Fibroblast of skin of scalp (primary cell): ENCODE measurements around the gene BBS4. TPM values are rescaled to one million over a fixed set of nuclear protein-coding genes. Genes with fewer than 3 reads are reported as not detected.
"Not testable (repeated sequence)": the region's sequence is repeated elsewhere in the genome, so short reads cannot be mapped to it uniquely, and the experiment has no call there.

ENCODE experiments used
- DNase-seq: peaks from one replicate; pipeline ENCODE4 v3.0.0-alpha.2; 2013
- polyA plus RNA-seq, 2 experiments: library from polyadenylated mRNA; unstranded; fragments of 120-200 nt; gene quantifications; one replicate each; pipeline ENCODE4 v1.2.1, GENCODE V29; 2013; ENCODE audit not compliant: insufficient read length in 2 of 2

The BBS4 gene
- 15.7 TPM for polyA plus RNA-seq (2013, experiment 1 of 2; ENCODE audit: insufficient read length)
- polyA plus RNA-seq (2013, experiment 2 of 2; ENCODE audit: insufficient read length), result 14.8 TPM

DNA sequence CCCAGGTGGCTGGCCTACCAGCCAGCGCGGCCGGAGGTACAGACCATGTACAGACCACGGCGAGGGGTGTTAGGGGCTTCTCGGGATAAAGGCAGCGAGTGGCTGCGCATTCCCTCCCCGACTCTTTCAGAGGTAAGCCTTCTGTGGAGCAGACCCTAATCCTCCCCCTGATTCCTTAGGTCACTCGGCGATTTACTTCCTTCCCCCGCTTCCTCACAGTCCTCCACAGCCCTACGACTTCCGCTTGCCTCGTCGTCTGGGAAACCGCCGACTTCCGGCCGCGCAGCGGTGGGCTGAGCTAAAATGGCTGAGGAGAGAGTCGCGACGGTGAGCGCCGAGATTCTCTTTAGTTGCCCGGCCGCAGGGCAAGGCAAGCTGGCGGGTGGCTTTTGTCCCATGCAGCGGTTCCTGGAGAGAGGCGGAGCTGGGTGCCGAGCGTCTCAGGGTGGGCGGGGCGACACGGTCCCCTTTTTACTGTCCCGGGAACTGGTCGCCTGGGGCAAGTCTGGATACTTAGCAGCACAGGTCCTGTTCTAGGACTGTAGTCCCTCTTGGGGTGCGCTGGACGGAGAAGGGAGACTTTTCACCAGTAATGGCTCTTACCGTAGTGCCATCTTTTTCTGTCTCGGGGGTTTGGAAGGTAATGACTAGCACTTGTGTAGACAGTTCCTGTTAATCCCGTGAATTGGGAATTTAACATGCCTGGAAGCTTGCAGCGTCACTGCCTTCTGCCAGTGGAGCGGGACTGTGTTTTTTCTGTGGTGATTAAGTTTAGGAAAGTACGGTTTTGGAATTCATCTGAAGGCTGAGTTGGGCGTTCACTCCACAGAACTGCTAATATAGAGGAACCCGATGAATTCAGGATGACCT lies at the start of gene BBS4, which contains the start of gene HIGD2B:
TSS of gene BBS4 (plus strand) at position 283 of the 870 bp plus-strand sequence. CDS start at position 304, 21 bp downstream.
TSS of gene HIGD2B (minus strand) at position 258 of the 870 bp plus-strand sequence. CDS start 9,808 bp downstream, outside the sequence.
- peak; percentile 90 for DNase-seq

- DNase-seq, result peak; percentile 88
These were observed 49.3 kb upstream of the BBS4 start for GRCh38 chr15:72636519-72637282.

DNA sequence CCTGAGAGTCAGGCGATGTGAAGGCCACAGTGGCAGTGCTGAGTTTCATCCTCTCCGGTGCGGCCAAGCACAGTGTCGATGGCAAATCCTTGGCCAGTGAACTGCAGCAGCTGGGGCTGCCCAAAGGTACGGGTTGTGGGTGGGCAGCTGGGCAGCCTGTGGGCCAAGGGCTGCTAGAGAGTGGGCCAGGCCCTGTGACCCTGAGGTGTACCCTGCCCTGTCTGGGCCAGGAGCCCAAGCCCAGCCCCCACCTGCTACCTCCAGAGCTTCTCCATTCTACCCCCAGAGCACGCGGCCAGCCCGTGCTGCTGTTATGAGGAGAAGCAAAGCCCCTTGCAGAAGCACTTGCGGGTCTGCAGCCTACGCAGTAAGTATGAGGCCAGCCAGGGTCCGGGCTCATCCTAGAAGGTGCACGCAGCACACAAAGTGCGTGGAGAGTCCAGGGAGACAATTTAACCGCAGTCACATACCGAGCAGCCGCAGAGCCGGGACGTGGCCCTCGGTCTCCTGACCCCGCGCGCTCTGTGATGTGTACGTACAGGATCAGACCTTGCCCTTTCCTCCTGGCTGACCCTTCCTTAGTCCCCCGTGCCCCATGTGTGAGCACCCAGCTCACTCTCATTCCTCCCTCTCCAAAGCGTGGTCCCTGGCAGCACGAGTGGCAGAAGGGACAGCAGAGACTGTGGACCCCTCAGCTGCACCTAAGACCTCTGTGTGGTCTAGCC lies 46.1 kb upstream of the BBS4 start:
- DNase-seq, result not testable (repeated sequence)

- not testable (repeated sequence) for DNase-seq
These were observed 43.7 kb upstream of the BBS4 start for GRCh38 chr15:72642271-72642670.

- not testable (repeated sequence) for DNase-seq
These were observed 37.3 kb upstream of the BBS4 start for GRCh38 chr15:72648631-72649253.

GRCh38 chr15:72654397-72654796 lies 31.6 kb upstream of the BBS4 start, which contains the start of gene GOLGA6B:
Gene GOLGA6B (plus strand): TSS chr15:72654697. CDS start chr15:72654738, 41 bp downstream.
- DNase-seq, result not testable (repeated sequence)

GRCh38 chr15:72656014-72656413 lies 30.0 kb upstream of the BBS4 start:
- DNase-seq, result not testable (repeated sequence)

GRCh38 chr15:72661081-72661480 lies 24.9 kb upstream of the BBS4 start:
- not testable (repeated sequence) for DNase-seq

DNA sequence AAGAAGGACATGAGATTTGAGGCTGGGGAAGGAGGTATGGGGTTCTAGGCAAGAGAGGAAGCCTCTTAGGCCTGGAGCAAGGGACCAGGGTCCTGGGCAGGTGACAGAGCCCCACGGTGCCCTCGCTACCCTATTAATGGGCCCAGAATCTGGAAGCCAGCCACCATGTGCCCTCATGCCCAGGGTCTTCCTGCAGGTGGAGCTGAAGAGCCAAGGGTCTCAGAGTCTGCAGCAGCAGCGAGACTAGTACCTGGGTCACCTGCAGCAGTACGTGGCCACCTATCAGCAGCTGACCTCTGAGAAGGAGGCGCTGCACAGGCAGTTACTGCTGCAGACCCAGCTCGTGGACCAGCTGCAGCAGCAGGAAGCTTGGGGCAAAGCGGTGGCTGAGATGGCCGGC lies 22.1 kb upstream of the BBS4 start:
- not testable (repeated sequence) for DNase-seq

DNA sequence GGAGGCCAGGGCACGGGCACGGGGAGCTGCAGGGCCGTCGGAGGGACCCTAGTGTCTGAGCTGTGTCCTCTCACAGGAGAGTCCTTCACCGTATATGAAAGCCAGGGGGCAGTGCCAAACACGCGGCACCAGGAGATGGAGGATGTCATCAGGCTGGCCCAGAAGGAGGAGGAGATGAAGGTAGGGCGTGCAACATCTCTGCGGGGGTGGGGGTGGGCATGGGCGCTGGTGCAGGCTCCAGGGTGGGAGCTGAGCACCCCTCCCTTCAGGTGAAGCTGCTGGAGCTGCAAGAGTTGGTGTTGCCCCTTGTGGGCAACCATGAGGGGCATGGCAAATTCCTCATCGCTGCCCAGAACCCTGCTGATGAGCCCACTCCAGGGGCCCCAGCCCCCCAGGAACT lies 20.3 kb upstream of the BBS4 start:
- not testable (repeated sequence) for DNase-seq

- DNase-seq, result not testable (repeated sequence)
These were observed 16.2 kb upstream of the BBS4 start for GRCh38 chr15:72669803-72670202.

DNA sequence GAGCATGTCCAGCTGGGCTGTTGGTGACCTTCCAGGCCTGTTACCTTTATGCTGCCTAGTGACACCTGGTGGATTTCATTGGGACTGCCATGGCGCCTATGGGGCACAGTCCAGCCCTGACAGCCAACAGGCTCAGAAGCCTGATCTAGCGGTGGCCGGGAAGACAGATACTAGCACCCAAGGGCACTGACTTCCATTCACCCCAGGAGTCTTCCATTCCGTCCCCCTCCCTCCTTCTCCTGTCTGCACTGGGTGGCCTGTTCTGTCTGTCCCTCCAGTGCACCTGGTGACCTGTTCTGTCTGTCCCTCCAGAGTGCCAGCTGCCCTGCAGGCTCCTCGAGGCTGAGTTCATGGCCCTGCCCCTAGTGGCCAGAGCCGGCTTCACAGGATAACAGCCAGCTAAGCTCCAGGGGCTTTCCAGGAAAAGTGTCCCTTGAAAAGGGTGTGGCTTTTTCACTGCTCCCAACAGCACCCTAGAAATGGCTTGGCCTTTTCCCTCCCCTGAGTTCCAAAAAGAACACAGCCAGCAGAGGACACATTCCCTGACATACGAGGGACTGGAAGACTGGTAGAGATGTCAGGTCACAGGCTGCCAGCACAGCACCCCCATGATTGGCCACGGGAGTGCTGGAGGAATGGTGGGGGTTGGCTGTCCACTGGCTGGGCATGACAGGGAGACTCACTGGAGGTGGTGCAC lies 15.2 kb upstream of the BBS4 start:
- peak; percentile 58 for DNase-seq

DNA sequence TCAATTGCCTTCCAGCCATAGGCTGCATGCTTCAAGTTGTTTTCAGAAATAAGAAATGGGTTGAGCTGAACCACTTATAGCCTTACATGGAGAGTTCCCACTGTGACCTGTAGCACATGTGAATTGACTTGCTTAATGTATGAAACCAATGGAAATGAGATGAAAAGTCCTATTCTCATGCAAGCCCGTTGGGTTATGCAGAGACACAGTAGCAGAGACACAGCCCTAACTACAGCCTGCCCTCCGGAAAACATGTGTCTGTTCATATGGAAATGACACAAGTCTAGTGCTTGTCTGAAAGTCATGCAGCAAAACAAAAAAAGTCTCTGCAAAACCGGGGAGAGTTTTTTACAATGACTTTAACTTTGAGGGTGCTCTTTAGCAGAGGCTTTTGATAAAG lies 14.5 kb upstream of the BBS4 start:
- DNase-seq, result no peak

GRCh38 chr15:72676838-72677237 lies 9.2 kb upstream of the BBS4 start:
- DNase-seq, result no peak

GRCh38 chr15:72680931-72681330 lies 5.1 kb upstream of the BBS4 start:
- DNase-seq, result no peak

GRCh38 chr15:72682772-72683171 lies 3.2 kb upstream of the BBS4 start:
- no peak for DNase-seq

GRCh38 chr15:72685301-72685924 lies 594 bp upstream of the BBS4 start:
- DNase-seq, result no peak

GRCh38 chr15:72688697-72689096 lies 2.7 kb downstream of the BBS4 start:
- DNase-seq, result no peak

DNA sequence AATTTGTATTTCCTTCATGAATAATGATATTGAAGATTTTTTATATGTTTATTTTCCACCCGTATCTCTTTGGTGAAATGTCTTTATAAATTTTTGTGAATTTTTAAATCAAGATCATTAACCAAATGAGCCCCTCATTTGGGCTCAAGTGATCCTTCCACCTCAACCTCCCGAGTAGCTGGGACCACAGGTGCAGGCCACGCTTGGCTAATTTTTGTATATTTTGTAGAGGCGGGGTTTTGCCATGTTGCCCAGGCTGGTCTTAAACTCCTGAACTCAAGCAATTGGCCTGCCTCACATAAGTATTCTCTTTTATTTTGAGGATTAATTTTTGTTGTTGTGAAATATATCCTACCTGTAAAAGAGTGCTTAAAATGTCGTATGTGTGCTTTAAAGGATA lies 4.9 kb downstream of the BBS4 start:
- no peak for DNase-seq

DNA sequence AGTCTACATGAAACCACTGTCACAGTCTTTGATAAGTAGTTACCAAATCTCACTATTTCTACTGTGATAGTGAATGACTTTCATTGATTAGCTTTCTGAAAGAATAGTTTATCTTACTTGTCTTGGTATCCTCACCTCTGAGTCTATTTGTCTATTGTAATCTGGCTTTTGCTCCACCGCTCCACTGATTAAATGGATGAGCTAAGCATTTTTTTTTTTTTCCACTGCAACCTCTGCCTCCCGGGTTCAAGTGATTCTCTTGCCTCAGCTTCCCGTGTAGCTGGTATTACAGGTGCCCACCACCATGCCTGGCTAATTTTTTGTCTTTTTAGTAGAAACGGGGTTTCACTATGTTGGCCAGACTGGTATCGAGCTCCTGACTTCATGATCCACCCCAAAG lies 12.9 kb downstream of the BBS4 start:
- DNase-seq, result no peak

DNA sequence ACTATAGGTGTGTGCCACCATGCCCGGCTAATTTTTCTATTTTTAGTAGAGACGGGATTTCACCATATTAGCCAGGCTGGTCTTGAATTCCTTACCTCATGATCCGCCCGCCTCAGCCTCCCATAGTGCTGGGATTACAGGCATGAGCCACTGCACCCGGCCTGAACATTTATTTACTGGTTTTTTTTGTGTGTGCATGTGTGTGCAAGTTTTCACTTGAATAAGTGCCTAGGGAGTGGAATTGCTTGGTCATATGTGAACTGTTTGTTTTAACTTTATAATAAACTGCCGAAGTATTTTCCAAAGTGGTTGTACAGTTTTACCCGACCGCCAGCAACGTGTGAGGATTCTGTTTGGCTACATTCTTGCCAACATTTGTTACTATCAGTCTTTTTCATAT lies 14.1 kb downstream of the BBS4 start:
- no peak for DNase-seq
